A549 (cell line): ENCODE data around the gene C8B. TPM values are rescaled to one million over a fixed set of nuclear protein-coding genes. Genes with fewer than 3 reads are reported as not detected.

Source experiments
- ATAC-seq, 2 experiments: fragments of 200-7000 bp in 1 of 2; fragments of >200 bp in 1 of 2; cut with Nextera tagmentation in 1 of 2; cut with Tn5 transposase in 1 of 2; 3 replicates each; pipeline versions ENCODE4 v1.8.0 to v1.9.1; 2018 to 2020; ENCODE audit warnings: mild to moderate bottlenecking in 1 of 2, moderate library complexity in 1 of 2
- CTCF ChIA-PET: fragments of 300-600 bp; sonication (Branson Sonifier 250); formaldehyde crosslinking; extraction: SDS; loops from one replicate; lab custom pipeline; 2021; ENCODE audit warnings: antibody characterized with exemption, inconsistent platforms; lab: Yijun Ruan, JAX
- POLR2A ChIA-PET: fragments of 350-600 bp; formaldehyde crosslinking; extraction: SDS; loops from one replicate; lab custom pipeline; 2021; ENCODE audit warnings: antibody characterized with exemption, inconsistent platforms; lab: Yijun Ruan, JAX
- DNase-seq, 2 experiments: peaks; one replicate each; pipeline versions ENCODE4 v3.0.0 to v3.0.0-alpha.2; 2011 to 2016; ENCODE audit warnings: low read depth in 1 of 2, low spot score in 1 of 2
- FAIRE-seq: peaks from 2 replicates; lab custom pipeline; 2011; peaks lifted over from hg19 to GRCh38; lab: Jason Lieb, UNC
- H3K27ac ChIP-seq, 2 experiments: fragments of >200 bp; sonication (Bioruptor Twin); formaldehyde crosslinking; 3 replicates each; pipeline ENCODE4 v1.5.1; 2016 to 2017
- H3K4me1 ChIP-seq: fragments of >200 bp; sonication (Bioruptor Twin); formaldehyde crosslinking; 3 replicates; pipeline ENCODE4 v1.6.1; 2016
- H3K4me2 ChIP-seq: fragments of >200 bp; sonication (Bioruptor Twin); formaldehyde crosslinking; 3 replicates; pipeline ENCODE4 v1.6.1; 2016
- H3K4me3 ChIP-seq: fragments of >200 bp; sonication (Bioruptor Twin); formaldehyde crosslinking; 3 replicates; pipeline ENCODE4 v1.5.1; 2016
- H3K9me3 ChIP-seq: fragments of >200 bp; sonication (Bioruptor Twin); formaldehyde crosslinking; 3 replicates; pipeline ENCODE4 v1.6.1; 2016
- CBX8 ChIP-seq: fragments of 200-600 bp; sonication (generic); IDR thresholded peaks from 2 replicates; pipeline ENCODE4 v1.6.1; 2016
- CEBPB ChIP-seq, 2 experiments: fragments of >200 bp in 1 of 2; sonication (Bioruptor Twin) in 1 of 2; formaldehyde crosslinking in 1 of 2; IDR thresholded peaks; 2 replicates each; pipeline ENCODE4 v1.6.1; 2012 to 2016
- CTCF ChIP-seq: fragments of >200 bp; sonication (Bioruptor Twin); formaldehyde crosslinking; IDR thresholded peaks from 3 replicates; pipeline ENCODE4 v1.5.1; 2016
- EHMT2 ChIP-seq: fragments of 200-600 bp; sonication (generic); IDR thresholded peaks from 2 replicates; pipeline ENCODE4 v1.6.1; 2016; ENCODE audit warnings: antibody characterized with exemption, low read depth, mild to moderate bottlenecking, moderate library complexity
- EP300 ChIP-seq, 2 experiments: fragments of >200 bp; sonication (Bioruptor Twin); formaldehyde crosslinking; IDR thresholded peaks; 2 replicates in 1 of 2; 3 replicates in 1 of 2; pipeline ENCODE4 v1.6.1; 2016 to 2017
- ESRRA ChIP-seq: fragments of 150-350 bp; IDR thresholded peaks from 2 replicates; pipeline ENCODE4 v1.6.1; 2014; ENCODE audit warnings: mild to moderate bottlenecking, low read length, borderline replicate concordance
- FOSL2 ChIP-seq, 2 experiments: fragments of 450-650 bp in 1 of 2; fragments of >200 bp in 1 of 2; sonication (Bioruptor Twin) in 1 of 2; formaldehyde crosslinking; IDR thresholded peaks; 2 replicates each; pipeline versions ENCODE4 v1.5.0 to v1.6.1; 2016 to 2020; ENCODE audit warnings: mild to moderate bottlenecking in 1 of 2, moderate library complexity in 1 of 2
- FOXS1 ChIP-seq: fragments of 250-450 bp; sonication (Bioruptor Pico); IDR thresholded peaks from 2 replicates; pipeline ENCODE4 v1.5.0; 2020; ENCODE audit warnings: mild to moderate bottlenecking, moderate library complexity
- GATA3 ChIP-seq: IDR thresholded peaks from 2 replicates; pipeline ENCODE4 v1.6.1; 2012; ENCODE audit warnings: borderline replicate concordance
- HDAC2 ChIP-seq: fragments of 200-600 bp; sonication (generic); IDR thresholded peaks from 2 replicates; pipeline ENCODE4 v1.6.1; 2016
- HOXA7 ChIP-seq: fragments of 250-450 bp; sonication (Bioruptor Pico); IDR thresholded peaks from 2 replicates; pipeline ENCODE4 v1.5.0; 2020; ENCODE audit warnings: mild to moderate bottlenecking, moderate library complexity
- JUN ChIP-seq, 2 experiments: fragments of >200 bp; sonication (Bioruptor Twin); formaldehyde crosslinking; IDR thresholded peaks; 2 replicates in 1 of 2; 3 replicates in 1 of 2; pipeline ENCODE4 v1.6.1; 2016 to 2017
- JUNB ChIP-seq: fragments of >200 bp; sonication (Bioruptor Twin); formaldehyde crosslinking; IDR thresholded peaks from 2 replicates; pipeline ENCODE4 v1.6.1; 2016
- KDM5A ChIP-seq: fragments of 200-600 bp; sonication (generic); IDR thresholded peaks from 2 replicates; pipeline ENCODE4 v1.6.1; 2016; ENCODE audit warnings: antibody characterized with exemption, mild to moderate bottlenecking
- MAFK ChIP-seq: fragments of 450-650 bp; IDR thresholded peaks from 2 replicates; pipeline ENCODE4 v1.6.1; 2014; ENCODE audit not compliant: partially characterized antibody
- MAX ChIP-seq: IDR thresholded peaks from 2 replicates; pipeline ENCODE4 v1.6.1; 2012
- PHF8 ChIP-seq: fragments of 200-600 bp; sonication (generic); IDR thresholded peaks from 2 replicates; pipeline ENCODE4 v1.6.1; 2016; ENCODE audit warnings: low read depth, mild to moderate bottlenecking, antibody characterized with exemption, moderate library complexity, borderline replicate concordance
- POLR2A ChIP-seq: IDR thresholded peaks from 2 replicates; pipeline ENCODE4 v1.6.1; 2012; ENCODE audit warnings: mild to moderate bottlenecking, low read length
- RARB ChIP-seq: fragments of 250-450 bp; sonication (Bioruptor Pico); IDR thresholded peaks from 2 replicates; pipeline ENCODE4 v1.8.0; 2021; ENCODE audit warnings: mild to moderate bottlenecking, moderate library complexity
- RCOR1 ChIP-seq: fragments of 150-350 bp; IDR thresholded peaks from 2 replicates; pipeline ENCODE4 v1.6.1; 2014; ENCODE audit warnings: antibody characterized with exemption, low read length, low read depth
- RFX5 ChIP-seq: fragments of 450-650 bp; IDR thresholded peaks from 2 replicates; pipeline ENCODE4 v1.7.1; 2014; ENCODE audit warnings: antibody characterized with exemption, mild to moderate bottlenecking, moderate library complexity
- USF2 ChIP-seq: fragments of 450-650 bp; IDR thresholded peaks from 2 replicates; pipeline ENCODE4 v1.6.1; 2014; ENCODE audit warnings: antibody characterized with exemption
- ZC3H11A ChIP-seq: fragments of 450-650 bp; IDR thresholded peaks from 2 replicates; pipeline ENCODE4 v1.6.1; 2014; ENCODE audit warnings: antibody characterized with exemption, mild to moderate bottlenecking
- WGBS: methylation state at CpG from one replicate; pipeline ENCODE4 v1.1.6; 2017; ENCODE audit errors: missing lambda C conversion rate; 5-methylcytosine and 5-hydroxymethylcytosine counted together
- polyA plus RNA-seq, 4 experiments: library from polyadenylated mRNA; depleted of rRNA in 3 of 4; stranded (reverse); fragments of >200 nt; fragmentation: RNase III in 1 of 4; extraction: RNeasy Plus Mini Kit Qiagen cat#74134 plus additional on column Dnase treatment in 1 of 4; gene quantifications; 2 replicates in 3 of 4; 3 replicates in 1 of 4; pipeline ENCODE4 v1.2.3, GENCODE V29; 2011 to 2017
- TF ChIP-seq, protein P1 (sequence below): fragments of >200 bp; sonication (Bioruptor Twin); formaldehyde crosslinking; IDR thresholded peaks from 2 replicates; pipeline ENCODE4 v1.6.1; 2016
- TF ChIP-seq, protein P2 (sequence below): IDR thresholded peaks from 2 replicates; pipeline ENCODE4 v1.6.1; 2012; ENCODE audit warnings: low read depth, borderline replicate concordance
- TF ChIP-seq, protein P3 (sequence below): fragments of 150-350 bp; IDR thresholded peaks from 2 replicates; pipeline ENCODE4 v1.6.1; 2014; ENCODE audit warnings: low read depth, mild to moderate bottlenecking, low read length

The C8B gene
- polyA plus RNA-seq, 2 of the 4 experiments (the other 2 are of a cell fraction), result not detected

GRCh38 chr1:56934430-56935060 lies 31.3 kb downstream of the C8B start:
- CTCF ChIA-PET, result no interaction called here
- POLR2A ChIA-PET, result no interaction called here
- WGBS, result 0% methylated on average over 1 of the region's 1 CpG
- no peak overlapping the region for H3K27ac ChIP-seq
- H3K9me3 ChIP-seq, result no peaks in the 10 kb centered on the region
- FAIRE-seq, result no peak
- ATAC-seq, result no peak
- no peak overlapping the region for H3K4me2 ChIP-seq
- DNase-seq, result no peak
- no peaks in the 10 kb centered on the region for H3K4me1 ChIP-seq
- no peak for TF ChIP-seq EP300 (IDR thresholded peaks at IDR 0.05)
- TF ChIP-seq GATA3, result no peak
- TF ChIP-seq KDM5A, result no peak
- no peak for TF ChIP-seq CEBPB (IDR thresholded peaks at IDR 0.05)
- no peak for TF ChIP-seq CTCF
- no peak for TF ChIP-seq EHMT2
- TF ChIP-seq MAFK, result no peak
- TF ChIP-seq, protein P1, sequence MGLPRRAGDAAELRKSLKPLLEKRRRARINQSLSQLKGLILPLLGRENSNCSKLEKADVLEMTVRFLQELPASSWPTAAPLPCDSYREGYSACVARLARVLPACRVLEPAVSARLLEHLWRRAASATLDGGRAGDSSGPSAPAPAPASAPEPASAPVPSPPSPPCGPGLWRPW, result no peak
- TF ChIP-seq RARB (CRISPR knock-in tag), result no peak
- no peak for TF ChIP-seq FOSL2 (IDR thresholded peaks at IDR 0.05)
- no peak for TF ChIP-seq FOSL2 (CRISPR knock-in tag; IDR thresholded peaks at IDR 0.05)
- TF ChIP-seq POLR2A, result no peak
- no peak for TF ChIP-seq ESRRA
- no peak for TF ChIP-seq FOXS1 (CRISPR knock-in tag)
- TF ChIP-seq, protein P2, sequence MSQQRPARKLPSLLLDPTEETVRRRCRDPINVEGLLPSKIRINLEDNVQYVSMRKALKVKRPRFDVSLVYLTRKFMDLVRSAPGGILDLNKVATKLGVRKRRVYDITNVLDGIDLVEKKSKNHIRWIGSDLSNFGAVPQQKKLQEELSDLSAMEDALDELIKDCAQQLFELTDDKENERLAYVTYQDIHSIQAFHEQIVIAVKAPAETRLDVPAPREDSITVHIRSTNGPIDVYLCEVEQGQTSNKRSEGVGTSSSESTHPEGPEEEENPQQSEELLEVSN, result no peak
- no peak for TF ChIP-seq HDAC2
- TF ChIP-seq RFX5, result no peak
- TF ChIP-seq HOXA7 (CRISPR knock-in tag), result no peak
- no peak for TF ChIP-seq CBX8
- TF ChIP-seq JUN (IDR thresholded peaks at IDR 0.05), result no peak
- TF ChIP-seq, all 56 proteins: peak for 0
- no peak overlapping the region for H3K4me3 ChIP-seq

DNA sequence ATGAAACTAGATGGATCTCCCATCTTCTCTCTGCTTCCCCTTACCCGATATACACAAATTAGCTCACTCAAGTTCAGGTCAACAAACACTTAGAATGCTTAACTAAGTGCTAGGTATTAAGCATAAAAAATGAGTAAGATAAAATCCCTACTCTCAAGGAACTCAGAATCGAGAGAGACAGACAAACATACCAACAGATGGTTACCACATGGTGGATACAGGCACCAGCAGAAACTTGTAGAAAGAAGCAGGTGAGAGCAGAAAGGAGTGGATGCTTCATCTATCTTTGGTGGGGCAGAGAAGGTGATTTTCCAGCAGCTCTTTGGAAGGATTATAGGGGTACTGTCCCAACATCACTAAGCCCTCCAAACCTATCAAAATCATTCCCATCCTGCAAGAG lies 32.2 kb downstream of the C8B start:
- H3K4me3 ChIP-seq, result no peak overlapping the region
- POLR2A ChIA-PET, result no interaction called here
- FAIRE-seq, result no peak

More for the DNA sequence above, 32.2 kb downstream of the C8B start:
- CTCF ChIA-PET, result interaction anchor here (0.5 kb wide), 1 partner anchor 48 kb away, joined by 3 read pairs; no protein-coding TSS in a partner anchor
- H3K27ac ChIP-seq, result no peak overlapping the region
- no peaks in the 10 kb centered on the region for H3K4me1 ChIP-seq
- no peak for DNase-seq
- 4% methylated on average over 2 of the region's 2 CpGs for WGBS
- no peak overlapping the region for H3K4me2 ChIP-seq
- H3K9me3 ChIP-seq, result no peaks in the 10 kb centered on the region
- no peak for ATAC-seq
- TF ChIP-seq JUNB, result no peak
- TF ChIP-seq KDM5A, result no peak
- TF ChIP-seq RCOR1, result no peak
- no peak for TF ChIP-seq PHF8
- TF ChIP-seq, protein P3, sequence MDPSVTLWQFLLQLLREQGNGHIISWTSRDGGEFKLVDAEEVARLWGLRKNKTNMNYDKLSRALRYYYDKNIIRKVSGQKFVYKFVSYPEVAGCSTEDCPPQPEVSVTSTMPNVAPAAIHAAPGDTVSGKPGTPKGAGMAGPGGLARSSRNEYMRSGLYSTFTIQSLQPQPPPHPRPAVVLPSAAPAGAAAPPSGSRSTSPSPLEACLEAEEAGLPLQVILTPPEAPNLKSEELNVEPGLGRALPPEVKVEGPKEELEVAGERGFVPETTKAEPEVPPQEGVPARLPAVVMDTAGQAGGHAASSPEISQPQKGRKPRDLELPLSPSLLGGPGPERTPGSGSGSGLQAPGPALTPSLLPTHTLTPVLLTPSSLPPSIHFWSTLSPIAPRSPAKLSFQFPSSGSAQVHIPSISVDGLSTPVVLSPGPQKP, result no peak
- TF ChIP-seq ZC3H11A, result no peak
- TF ChIP-seq MAX, result no peak
- TF ChIP-seq USF2, result no peak
- TF ChIP-seq, all 56 proteins: peak for 0
